ENCODE data around the gene MUC21.
"Not testable (repeated sequence)": the region's sequence is repeated elsewhere in the genome, so short reads cannot be mapped to it uniquely, and the experiment has no call there.

The MUC21 gene

DNA sequence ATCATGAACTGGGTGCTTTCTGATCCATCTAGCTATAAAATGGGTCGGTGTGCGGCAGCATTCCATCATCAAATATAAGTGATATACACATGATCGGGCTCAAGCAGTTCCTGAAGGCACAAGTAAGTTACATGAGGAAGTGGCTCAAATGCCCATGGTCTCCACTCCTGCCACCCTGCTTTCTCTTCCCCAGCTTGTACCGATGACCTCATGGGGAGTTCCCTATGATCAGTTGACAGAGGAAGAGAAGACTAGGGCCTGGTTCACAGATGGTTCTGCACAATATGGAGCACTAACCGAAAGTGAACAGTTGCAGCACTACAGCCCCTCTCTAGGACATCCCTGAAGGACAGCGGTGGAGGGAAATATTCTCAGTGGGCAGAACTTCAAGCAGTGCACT is 14.3 kb upstream of the MUC21 start:
- not testable (repeated sequence) for DNase-seq (ENCODE audit: low spot score)

- DNase-seq (ENCODE audit: low spot score) = no peak
Measured at GRCh38 chr6:30970946-30971345, 12.6 kb upstream of the MUC21 start.

DNA sequence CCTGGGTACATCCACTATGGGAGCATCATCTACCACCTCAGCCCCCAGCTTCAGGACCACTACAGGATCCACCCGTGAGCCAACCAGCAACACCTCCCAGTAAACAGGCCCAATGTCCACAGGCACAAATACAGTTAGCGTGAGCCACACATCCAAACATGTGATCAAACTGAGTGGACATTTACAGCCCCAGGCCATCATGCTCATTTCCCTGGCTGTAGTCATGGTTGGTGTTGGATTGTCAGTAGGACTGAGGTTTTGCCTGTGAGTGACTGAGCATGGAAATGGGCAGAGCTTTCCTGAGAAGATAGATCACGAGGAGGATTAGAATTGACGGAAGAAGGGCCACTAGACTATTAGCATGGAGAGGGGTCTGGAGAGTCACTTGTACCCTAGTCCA is 10.7 kb upstream of the MUC21 start:
- DNase-seq (ENCODE audit: low spot score) = no peak

- DNase-seq (ENCODE audit: low spot score) = no peak
Measured at GRCh38 chr6:30974490-30975252, 8.8 kb upstream of the MUC21 start.

DNA sequence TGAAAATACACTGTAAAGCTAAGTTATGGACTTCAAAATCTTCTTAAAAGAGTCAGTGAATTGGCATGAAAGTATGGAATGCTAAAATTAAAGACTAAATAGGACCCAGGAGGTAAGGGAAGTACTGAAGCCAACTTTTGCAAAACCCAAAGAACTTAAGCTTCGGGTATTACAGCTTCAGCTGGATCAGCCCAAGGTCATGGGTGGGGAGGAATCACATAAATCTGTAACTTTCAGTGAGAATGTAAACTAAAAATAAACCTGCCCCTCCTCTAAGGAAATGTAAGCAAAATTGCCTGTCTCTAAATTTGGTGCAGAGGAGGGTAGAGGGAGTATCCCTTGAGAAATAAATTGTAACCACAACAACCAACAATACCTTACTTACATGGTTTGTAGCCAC is 4.4 kb upstream of the MUC21 start:
- DNase-seq (ENCODE audit: low spot score) = no peak

DNA sequence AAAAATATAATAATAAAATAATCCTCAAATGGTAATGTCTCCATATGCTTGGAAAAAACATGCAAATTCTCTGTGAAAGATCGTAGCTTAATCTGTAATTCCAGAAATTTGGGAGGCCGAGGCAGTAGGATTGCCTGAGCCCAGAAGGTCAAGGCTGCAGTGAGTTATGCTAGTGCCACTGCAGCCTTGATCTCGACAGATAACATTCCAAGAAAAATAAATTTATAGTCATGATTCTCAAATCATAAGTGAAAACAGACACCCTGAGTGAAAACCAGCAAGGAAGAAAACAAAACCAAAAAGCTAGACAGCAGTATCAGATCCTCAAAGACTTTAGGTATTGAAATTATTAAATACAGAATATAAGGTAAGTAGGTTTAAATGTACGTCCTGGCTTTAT is 3.8 kb upstream of the MUC21 start:
- no peak for DNase-seq (ENCODE audit: low spot score)

DNA sequence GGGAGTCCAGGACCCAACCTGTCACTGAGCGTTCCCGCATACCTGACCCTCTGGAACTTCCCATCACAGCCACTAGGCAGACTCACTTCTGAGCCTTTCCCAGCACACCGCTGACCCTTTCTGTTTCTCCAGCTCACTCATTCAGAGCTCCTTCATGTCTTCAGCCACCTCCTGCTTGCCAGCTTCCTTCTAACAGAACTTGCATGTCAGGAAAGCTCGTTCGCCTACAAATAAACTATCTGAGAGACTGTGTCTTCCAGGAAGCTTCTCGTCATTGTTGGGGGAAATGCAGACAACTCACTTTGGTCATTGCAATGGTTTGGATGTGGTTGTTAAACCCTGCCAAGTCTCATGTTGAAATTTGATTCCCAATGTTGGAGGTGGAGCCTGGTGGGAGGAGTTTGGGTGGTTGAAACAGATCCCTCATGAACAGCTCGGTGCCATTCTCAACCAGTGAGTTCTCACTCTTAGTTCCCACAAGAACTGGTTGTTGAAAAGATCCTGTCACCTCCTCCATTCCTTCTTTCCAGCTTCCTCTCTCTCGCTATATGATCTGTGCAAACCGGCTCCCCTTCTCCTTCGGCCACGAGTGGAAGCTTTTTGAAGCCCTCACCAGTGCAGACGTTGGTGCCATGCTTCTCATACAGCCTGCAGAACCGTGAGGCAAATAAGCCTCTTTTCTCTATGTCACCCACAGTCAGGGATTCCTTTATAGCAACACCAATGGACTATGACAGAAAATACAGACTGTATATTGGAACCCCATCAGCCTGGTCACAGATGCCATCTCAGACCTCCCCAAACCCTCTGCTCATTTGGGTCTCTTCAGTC is 1.4 kb upstream of the MUC21 start:
- no peak for DNase-seq (ENCODE audit: low spot score)

GRCh38 chr6:30985490-30985889 is 2.0 kb downstream of the MUC21 start:
- no peak for DNase-seq (ENCODE audit: low spot score)

GRCh38 chr6:30987304-30987703 is 3.8 kb downstream of the MUC21 start:
- no peak for DNase-seq (ENCODE audit: low spot score)

DNA sequence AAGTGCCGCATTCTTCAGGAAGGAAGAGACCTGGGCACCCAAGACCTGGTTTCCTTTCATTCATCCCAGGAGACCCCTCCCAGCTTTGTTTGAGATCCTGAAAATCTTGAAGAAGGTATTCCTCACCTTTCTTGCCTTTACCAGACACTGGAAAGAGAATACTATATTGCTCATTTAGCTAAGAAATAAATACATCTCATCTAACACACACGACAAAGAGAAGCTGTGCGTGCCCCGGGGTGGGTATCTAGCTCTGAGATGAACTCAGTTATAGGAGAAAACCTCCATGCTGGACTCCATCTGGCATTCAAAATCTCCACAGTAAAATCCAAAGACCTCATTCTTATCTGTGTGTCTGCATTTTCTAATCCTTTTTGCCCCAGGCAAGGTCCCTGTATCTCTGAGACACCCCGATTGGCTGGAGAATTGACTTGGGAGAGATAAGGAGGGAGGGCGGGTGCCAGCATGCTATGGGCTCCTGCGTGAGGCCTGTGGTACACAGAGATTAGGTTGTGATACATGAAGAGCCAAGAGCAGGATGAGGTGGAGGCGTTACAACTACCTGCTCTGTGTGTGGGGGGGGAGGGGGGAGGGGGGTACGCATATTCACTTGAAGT is 4.8 kb downstream of the MUC21 start:
- no peak for DNase-seq (ENCODE audit: low spot score)

GRCh38 chr6:30990422-30991086 is 7.0 kb downstream of the MUC21 start:
- peak; percentile 16 for DNase-seq (ENCODE audit: low spot score)

DNA sequence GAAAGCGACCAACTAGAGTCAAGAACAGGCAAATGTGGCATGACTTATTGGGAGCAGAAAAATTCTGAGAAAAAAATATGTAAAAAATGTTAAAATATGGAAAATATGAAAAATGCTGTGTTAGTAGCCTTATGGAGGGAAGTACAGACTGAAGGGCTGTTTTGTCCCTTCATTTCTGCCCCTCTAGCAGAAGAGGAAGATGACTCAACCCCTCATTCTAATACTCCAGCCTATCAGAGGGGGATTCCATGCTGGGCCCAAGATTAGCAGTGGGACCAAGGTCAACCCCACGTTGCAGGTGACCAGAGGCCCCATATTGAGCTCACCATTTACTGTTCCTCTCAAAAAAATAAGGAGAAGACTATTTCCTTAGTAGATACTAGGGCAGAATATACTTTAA is 8.4 kb downstream of the MUC21 start:
- no peak for DNase-seq (ENCODE audit: low spot score)

DNA sequence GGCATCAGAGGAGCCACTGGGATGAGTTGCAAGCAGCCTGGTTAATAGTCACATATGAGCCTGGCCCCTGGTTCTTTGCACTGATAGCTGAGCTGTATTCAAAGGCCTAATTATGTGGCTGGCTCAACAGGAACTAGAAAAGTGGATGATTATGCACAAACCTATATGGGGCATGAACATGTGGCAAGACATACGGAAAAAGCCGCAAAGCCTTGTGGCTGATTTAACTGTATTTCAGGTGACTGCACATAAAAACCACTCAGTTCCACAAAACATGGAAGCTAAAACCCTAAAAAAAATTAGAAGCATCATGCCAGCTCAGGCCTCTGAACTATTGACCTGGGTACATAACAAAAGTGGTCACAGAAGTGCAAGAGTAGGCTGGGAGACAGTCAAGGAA is 13.8 kb downstream of the MUC21 start:
- DNase-seq (ENCODE audit: low spot score) = no peak

DNA sequence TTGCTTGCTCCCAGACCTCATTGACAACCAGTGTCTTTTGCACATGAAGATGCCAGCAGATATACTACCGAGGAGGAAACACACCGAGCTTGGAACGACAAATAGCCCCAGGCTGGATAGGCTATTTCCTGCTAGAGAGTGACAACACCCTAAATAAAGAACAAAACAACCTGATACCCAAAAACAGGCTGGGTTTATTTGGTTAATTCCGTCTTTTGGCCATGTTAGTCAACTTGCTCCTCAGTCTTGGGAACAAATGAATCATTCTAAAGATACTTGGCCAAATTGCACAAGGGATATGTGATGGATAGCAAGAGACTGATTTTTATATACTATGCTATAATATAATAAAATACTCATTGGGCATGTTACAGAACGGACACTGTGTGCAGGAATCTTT is 15.3 kb downstream of the MUC21 start:
- no peak for DNase-seq (ENCODE audit: low spot score)

GRCh38 chr6:31000067-31000860 is 16.7 kb downstream of the MUC21 start:
- not testable (repeated sequence) for DNase-seq (ENCODE audit: low spot score)

- no peak for DNase-seq (ENCODE audit: low spot score)
Measured at GRCh38 chr6:31001281-31001888, 17.9 kb downstream of the MUC21 start.

GRCh38 chr6:31002471-31002870 is 19.0 kb downstream of the MUC21 start:
- no peak for DNase-seq (ENCODE audit: low spot score)

- no peak for DNase-seq (ENCODE audit: low spot score)
Measured at GRCh38 chr6:31004794-31005193, 21.3 kb downstream of the MUC21 start.

- DNase-seq (ENCODE audit: low spot score) = no peak
Measured at GRCh38 chr6:31005249-31006020, 21.9 kb downstream of the MUC21 start.

- no peak for DNase-seq (ENCODE audit: low spot score)
Measured at GRCh38 chr6:31007694-31008093, 24.2 kb downstream of the MUC21 start.
